ENCODE data around the gene ZNF410.
"Not testable (repeated sequence)": the region's sequence is repeated elsewhere in the genome, so short reads cannot be mapped to it uniquely, and the experiment has no call there.

ZNF410 gene

DNA sequence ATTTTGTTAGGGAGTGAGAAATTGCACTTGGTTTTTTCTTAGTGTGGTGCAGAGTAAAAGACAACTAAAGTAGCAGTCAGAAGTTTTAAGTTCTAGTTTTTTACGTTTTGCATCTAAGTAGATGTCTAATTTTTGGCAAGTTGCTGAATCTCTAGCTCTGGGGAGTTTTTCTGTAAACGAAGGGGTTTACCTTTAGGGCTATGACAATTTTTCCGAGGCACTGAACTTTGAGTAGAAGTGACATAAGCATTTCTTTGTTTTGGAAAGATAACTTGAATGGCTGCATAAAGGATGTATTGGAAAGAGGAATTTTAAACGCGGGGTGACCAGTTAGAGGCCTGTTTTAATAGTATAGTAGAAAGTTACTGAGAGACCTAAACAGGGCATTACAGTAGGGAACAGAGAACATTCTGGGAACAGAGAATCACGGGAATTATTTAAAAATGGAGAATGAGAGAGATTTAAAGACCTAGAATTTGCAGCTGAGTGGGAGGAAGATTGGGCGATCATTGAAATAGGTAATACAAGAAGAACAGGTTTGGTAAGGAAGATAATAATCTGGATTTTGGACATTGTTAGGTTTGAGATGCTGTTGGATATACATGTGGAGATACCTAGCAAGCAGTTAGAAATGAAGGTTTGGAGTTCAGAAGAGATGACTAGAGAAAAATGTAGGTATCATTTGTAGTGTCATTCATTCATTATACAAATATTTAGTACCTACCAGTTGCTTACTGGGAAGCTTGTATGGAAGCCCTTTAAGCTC, 1.2 kb downstream of the ZNF410 start:
- TF ChIP-seq, protein P1, sequence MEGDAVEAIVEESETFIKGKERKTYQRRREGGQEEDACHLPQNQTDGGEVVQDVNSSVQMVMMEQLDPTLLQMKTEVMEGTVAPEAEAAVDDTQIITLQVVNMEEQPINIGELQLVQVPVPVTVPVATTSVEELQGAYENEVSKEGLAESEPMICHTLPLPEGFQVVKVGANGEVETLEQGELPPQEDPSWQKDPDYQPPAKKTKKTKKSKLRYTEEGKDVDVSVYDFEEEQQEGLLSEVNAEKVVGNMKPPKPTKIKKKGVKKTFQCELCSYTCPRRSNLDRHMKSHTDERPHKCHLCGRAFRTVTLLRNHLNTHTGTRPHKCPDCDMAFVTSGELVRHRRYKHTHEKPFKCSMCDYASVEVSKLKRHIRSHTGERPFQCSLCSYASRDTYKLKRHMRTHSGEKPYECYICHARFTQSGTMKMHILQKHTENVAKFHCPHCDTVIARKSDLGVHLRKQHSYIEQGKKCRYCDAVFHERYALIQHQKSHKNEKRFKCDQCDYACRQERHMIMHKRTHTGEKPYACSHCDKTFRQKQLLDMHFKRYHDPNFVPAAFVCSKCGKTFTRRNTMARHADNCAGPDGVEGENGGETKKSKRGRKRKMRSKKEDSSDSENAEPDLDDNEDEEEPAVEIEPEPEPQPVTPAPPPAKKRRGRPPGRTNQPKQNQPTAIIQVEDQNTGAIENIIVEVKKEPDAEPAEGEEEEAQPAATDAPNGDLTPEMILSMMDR (IDR thresholded peaks at IDR 0.05; ENCODE audit: low read depth, low read length) = no peak
- DNase-seq (ENCODE audit: extremely low read depth, low read depth) = no peak

DNA sequence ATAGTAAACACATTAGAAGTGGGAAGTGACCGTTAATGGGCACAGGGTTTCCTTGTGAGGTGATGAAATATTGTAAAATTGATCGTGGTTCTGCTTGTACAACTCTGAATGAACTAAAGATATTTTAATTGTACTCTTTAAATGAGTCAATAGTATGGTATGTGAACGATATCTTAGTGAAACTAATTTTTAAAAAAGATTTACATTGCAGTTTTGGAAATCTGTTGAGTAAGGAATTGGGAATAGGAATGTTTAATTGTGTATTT, 1.7 kb downstream of the ZNF410 start:
- TF ChIP-seq, protein P1 (IDR thresholded peaks at IDR 0.05; ENCODE audit: low read depth, low read length) = no peak
- DNase-seq (ENCODE audit: extremely low read depth, low read depth) = no peak

DNA sequence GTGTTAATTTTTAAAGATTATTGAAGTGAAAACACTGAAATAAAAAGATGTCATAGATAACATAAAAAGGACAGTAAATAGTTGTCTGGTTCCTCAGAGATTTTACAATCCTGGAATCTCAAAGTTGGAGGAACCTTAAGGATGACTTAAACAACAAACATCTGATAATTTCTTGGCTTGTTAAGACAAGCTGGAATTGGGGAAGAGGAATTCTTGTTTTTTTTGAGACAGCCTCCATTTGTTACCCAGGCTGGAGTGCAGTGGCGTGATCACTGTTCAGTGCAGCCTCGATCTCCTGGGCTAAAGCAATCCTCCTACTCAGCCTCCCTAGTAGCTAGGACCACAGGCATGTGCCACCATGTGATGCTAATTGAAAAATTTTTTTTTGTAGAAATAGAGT, 2.3 kb downstream of the ZNF410 start:
- TF ChIP-seq, protein P1 (IDR thresholded peaks at IDR 0.05; ENCODE audit: low read depth, low read length) = no peak
- DNase-seq (ENCODE audit: extremely low read depth, low read depth) = no peak

DNA sequence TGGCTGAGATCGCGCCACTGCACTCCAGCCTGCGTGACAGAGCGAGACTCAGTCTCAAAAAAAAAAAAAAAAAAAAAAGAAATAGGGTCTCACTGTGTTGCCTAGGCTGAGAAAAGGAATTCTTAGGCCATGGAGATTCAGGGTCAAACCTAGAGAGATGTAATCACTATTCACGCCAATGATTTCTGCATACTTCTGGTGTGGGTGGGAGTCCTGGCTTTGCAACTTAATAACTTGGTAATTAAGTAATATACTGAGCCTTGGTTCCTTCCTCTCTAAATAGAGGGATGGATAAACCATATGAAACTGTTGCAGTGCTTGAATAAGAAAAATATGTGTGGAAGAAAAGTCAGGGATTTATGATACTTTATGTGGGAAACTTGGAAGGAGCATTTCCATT, 2.7 kb downstream of the ZNF410 start:
- DNase-seq (ENCODE audit: extremely low read depth, low read depth) = no peak
- TF ChIP-seq, protein P1 (IDR thresholded peaks at IDR 0.05; ENCODE audit: low read depth, low read length) = no peak

DNA sequence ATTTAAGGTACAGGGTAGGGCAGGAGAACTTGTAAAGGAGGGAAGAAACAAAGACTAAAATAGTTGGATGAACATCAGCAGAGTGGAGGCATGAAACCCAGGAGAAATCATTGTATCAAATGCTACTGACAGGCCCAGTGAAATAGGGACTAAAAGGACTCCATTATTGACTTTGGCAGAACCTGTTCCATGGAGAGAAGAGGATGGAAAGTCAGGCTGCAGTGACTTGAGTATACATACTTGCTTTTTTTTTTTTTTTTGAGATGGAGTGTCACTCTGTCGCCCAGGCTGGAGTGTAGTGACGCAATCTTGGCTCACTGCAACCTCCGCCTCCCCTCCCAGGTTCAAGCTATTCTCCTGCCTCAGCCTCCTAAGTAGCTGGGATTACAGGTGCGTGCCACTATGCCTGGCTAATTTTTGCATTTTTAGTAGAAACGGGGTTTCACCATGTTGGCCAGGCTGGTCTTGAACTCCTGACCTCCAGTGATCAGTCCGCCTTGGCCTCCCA, 7.6 kb downstream of the ZNF410 start:
- not testable (repeated sequence) for DNase-seq (ENCODE audit: extremely low read depth, low read depth)

DNA sequence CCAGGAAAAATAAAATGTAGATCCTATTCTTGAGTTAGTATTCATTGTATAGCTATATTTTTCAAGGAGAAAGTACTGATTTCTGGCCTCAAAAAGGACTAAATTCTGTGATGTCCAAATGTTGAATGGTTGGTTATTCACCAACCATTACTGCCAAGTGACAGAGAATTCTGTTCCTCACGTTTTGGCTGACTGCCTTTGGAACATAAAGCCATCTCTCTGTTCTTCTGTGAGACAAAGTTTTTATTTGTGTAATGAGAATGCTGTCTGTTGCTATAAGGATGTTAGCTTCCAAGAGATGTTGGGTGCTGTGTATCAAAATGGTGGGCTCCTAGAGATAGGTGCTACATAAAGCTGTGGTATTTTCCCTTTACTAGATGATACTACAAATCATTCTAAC, 9.3 kb downstream of the ZNF410 start:
- no peak for DNase-seq (ENCODE audit: extremely low read depth, low read depth)
- TF ChIP-seq, protein P1 (IDR thresholded peaks at IDR 0.05; ENCODE audit: low read depth, low read length) = no peak

DNA sequence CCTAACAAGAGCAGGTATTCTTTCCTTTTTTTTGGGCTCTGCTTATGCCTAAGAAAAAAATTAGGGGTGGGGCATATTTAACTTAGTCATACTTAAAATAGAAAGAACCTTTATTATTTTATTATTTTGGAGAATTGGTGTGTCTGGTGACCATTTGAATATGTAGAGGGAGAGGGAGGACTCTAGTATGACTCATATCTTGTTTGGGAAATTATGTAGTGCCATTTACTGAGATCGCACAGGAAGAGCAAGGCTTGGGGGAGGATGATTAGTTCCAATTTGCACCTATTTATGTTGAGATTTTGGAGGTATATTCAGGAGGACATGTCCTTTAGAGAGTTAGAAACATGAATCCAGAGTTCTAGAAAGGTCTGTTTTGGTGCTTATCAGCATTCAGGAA, 9.9 kb downstream of the ZNF410 start:
- TF ChIP-seq, protein P1 (IDR thresholded peaks at IDR 0.05; ENCODE audit: low read depth, low read length) = no peak
- no peak for DNase-seq (ENCODE audit: extremely low read depth, low read depth)

DNA sequence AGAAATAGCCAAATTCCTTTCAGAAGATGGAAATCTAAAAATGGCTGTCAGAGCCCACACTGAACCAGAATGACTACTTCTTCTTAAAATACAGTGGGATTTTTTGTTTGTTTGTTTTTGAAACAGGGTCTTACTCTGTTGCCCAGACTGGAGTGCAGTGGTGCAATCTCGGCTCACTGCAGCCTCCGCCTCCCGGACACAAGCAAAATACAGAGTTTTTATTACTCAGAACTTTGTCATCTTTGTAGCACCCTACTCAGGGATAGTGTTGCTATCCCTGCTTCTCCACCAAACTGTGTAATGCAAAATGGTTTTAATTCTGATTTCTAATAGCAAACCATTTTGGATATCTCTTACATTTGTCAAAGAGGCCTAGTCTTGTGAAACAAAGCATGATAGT, 16.4 kb downstream of the ZNF410 start:
- TF ChIP-seq, protein P1 (IDR thresholded peaks at IDR 0.05; ENCODE audit: low read depth, low read length) = no peak
- DNase-seq (ENCODE audit: extremely low read depth, low read depth) = no peak
